H54 (cell line): ENCODE results near the gene EMILIN2.

ENCODE experiments used
- DNase-seq: peaks from one replicate; pipeline ENCODE4 v3.0.0; 2011; ENCODE audit warnings: low spot score, mixed read lengths; ENCODE audit not compliant: insufficient read length
- FAIRE-seq: peaks from 3 replicates; lab custom pipeline; 2011; peaks lifted over from hg19 to GRCh38; lab: Jason Lieb, UNC
- POLR2A ChIP-seq: IDR thresholded peaks from 2 replicates; pipeline ENCODE4 v1.6.1; 2011; ENCODE audit warnings: low read depth, mild to moderate bottlenecking, low read length

Gene EMILIN2

GRCh38 chr18:2964361-2965010 lies 117.7 kb downstream of the EMILIN2 start:
- DNase-seq, result no peak
- no peak for FAIRE-seq
- no peak for TF ChIP-seq POLR2A
